Mesendoderm (in vitro differentiated cells): ENCODE measurements around the gene SQOR.
"Not testable (repeated sequence)": the region's sequence is repeated elsewhere in the genome, so short reads cannot be mapped to it uniquely, and the experiment has no call there.

ENCODE experiments used
- DNase-seq: peaks from one replicate; pipeline ENCODE4 v3.0.0; 2013
- H2AK5ac ChIP-seq: 2 replicates; pipeline ENCODE4 v1.6.1; 2013; ENCODE audit warnings: low read length, inconsistent platforms
- H2BK120ac ChIP-seq: 2 replicates; pipeline ENCODE4 v1.6.1; 2013; ENCODE audit warnings: low read depth, mild to moderate bottlenecking, low read length, moderate library complexity, mixed read lengths
- H2BK15ac ChIP-seq: replicated peaks from 2 replicates; pipeline ENCODE4 v1.6.1; 2013; ENCODE audit warnings: low read depth, mild to moderate bottlenecking, moderate library complexity
- H2BK5ac ChIP-seq: 2 replicates; pipeline ENCODE4 v1.6.1; 2013; ENCODE audit warnings: low read length, inconsistent platforms
- H3K18ac ChIP-seq: 2 replicates; pipeline ENCODE4 v1.6.1; 2013; ENCODE audit warnings: mild to moderate bottlenecking, low read length, mixed read lengths
- H3K23ac ChIP-seq: one replicate; pipeline ENCODE4 v1.6.1; 2013; ENCODE audit warnings: low read length
- H3K27ac ChIP-seq: 2 replicates; pipeline ENCODE4 v1.5.1; 2013; ENCODE audit warnings: low read depth, mild to moderate bottlenecking, inconsistent platforms, low read length, moderate library complexity
- H3K27me3 ChIP-seq: 2 replicates; pipeline ENCODE4 v1.6.1; 2013; ENCODE audit warnings: low read length, control low read depth, mild to moderate bottlenecking, inconsistent platforms; ENCODE audit not compliant: insufficient read depth, poor library complexity
- H3K36me3 ChIP-seq: 2 replicates; pipeline ENCODE4 v1.6.1; 2013; ENCODE audit warnings: low read length, inconsistent platforms; ENCODE audit not compliant: control insufficient read depth, insufficient read depth
- H3K4ac ChIP-seq: one replicate; pipeline ENCODE4 v1.6.1; 2013; ENCODE audit warnings: low read depth, mild to moderate bottlenecking, low read length, moderate library complexity
- H3K4me1 ChIP-seq: 2 replicates; pipeline ENCODE4 v1.6.1; 2013; ENCODE audit warnings: low read depth, low read length, inconsistent platforms; ENCODE audit not compliant: control insufficient read depth
- H3K4me2 ChIP-seq: 2 replicates; pipeline ENCODE4 v1.6.1; 2013; ENCODE audit warnings: low read length
- H3K4me3 ChIP-seq: 2 replicates; pipeline ENCODE4 v1.5.1; 2013; ENCODE audit warnings: mild to moderate bottlenecking, low read length
- H3K56ac ChIP-seq: one replicate; pipeline ENCODE4 v1.6.1; 2013; ENCODE audit warnings: low read length
- H3K79me1 ChIP-seq: 2 replicates; pipeline ENCODE4 v1.6.1; 2013; ENCODE audit warnings: low read length, inconsistent platforms
- H3K79me2 ChIP-seq: 2 replicates; pipeline ENCODE4 v1.6.1; 2013; ENCODE audit warnings: mild to moderate bottlenecking, low read length; ENCODE audit not compliant: control insufficient read depth, insufficient read depth
- H3K9ac ChIP-seq: 2 replicates; pipeline ENCODE4 v1.6.1; 2013; ENCODE audit warnings: low read length, inconsistent platforms
- H4K5ac ChIP-seq: one replicate; pipeline ENCODE4 v1.6.1; 2013; ENCODE audit warnings: low read length
- H4K8ac ChIP-seq: one replicate; pipeline ENCODE4 v1.6.1; 2013; ENCODE audit warnings: low read depth, mild to moderate bottlenecking, control low read depth, low read length, moderate library complexity
- WGBS: extraction: QIAGEN DNeasy Blood & Tissue Kit; methylation state at CpG from one replicate; pipeline ENCODE4 v1.1.7; 2013; ENCODE audit warnings: low lambda C conversion rate, missing lambda C conversion rate; ENCODE audit not compliant: insufficient coverage; ENCODE audit errors: extremely low coverage; 5-methylcytosine and 5-hydroxymethylcytosine counted together

Gene SQOR

GRCh38 chr15:45648521-45649200, 13.8 kb downstream of the SQOR start:
- H3K9ac ChIP-seq, result no peak overlapping the region
- no peak overlapping the region for H2AK5ac ChIP-seq
- no peaks in the 10 kb centered on the region for H3K27me3 ChIP-seq
- no peak overlapping the region for H3K23ac ChIP-seq
- H3K4me3 ChIP-seq, result no peak overlapping the region
- no peak overlapping the region for H4K5ac ChIP-seq
- H3K79me2 ChIP-seq, result no peaks in the 10 kb centered on the region
- no peak overlapping the region for H2BK15ac ChIP-seq
- no peak overlapping the region for H3K56ac ChIP-seq
- no peaks in the 10 kb centered on the region for H3K79me1 ChIP-seq
- H4K8ac ChIP-seq, result no peak overlapping the region
- no peak for DNase-seq
- H3K4me1 ChIP-seq, result no peaks in the 10 kb centered on the region
- no peak overlapping the region for H3K27ac ChIP-seq
- H3K4ac ChIP-seq, result no peak overlapping the region
- WGBS, result no CpG with 5 or more reads among the region's 4 CpGs
- no peaks in the 10 kb centered on the region for H3K36me3 ChIP-seq
- H2BK120ac ChIP-seq, result no peak overlapping the region
- H2BK5ac ChIP-seq, result no peak overlapping the region
- H3K18ac ChIP-seq, result no peak overlapping the region
- no peak overlapping the region for H3K4me2 ChIP-seq

DNA sequence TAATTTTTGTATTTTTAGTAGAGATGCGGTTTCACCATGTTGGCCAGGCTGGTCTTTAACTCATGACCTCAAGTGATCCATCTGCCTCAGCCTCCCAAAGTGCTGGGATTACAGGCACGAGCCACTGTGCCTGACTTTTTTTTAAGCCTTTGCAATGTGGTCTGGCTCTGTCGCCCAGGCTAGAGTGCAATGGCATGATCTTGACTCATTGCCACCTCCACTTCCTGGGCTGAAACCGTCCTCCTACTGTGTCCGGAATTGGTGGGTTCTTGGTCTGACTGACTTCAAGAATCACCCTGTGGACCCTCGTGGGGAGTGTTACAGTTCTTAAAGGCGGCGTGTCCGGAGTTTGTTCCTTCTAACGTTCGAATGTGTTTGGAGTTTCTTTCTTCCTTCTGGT, 15.2 kb downstream of the SQOR start:
- H3K4me3 ChIP-seq, H3K4me2 ChIP-seq, H2BK15ac ChIP-seq, H3K79me1 ChIP-seq, H3K18ac ChIP-seq, H3K9ac ChIP-seq, H4K8ac ChIP-seq, H3K56ac ChIP-seq, H2BK120ac ChIP-seq, H3K4ac ChIP-seq, DNase-seq, H3K23ac ChIP-seq, H2AK5ac ChIP-seq, H3K27me3 ChIP-seq, H2BK5ac ChIP-seq, H3K79me2 ChIP-seq, H3K36me3 ChIP-seq, H3K4me1 ChIP-seq, H3K27ac ChIP-seq, H4K5ac ChIP-seq: not testable (repeated sequence)
- WGBS, result no CpG with 5 or more reads among the region's 11 CpGs

- Histone ChIP-seq H2BK120ac (no peak overlapping the region), H3K27ac (no peak overlapping the region), H3K27me3 (no peaks in the 10 kb centered on the region), H3K79me2 (no peaks in the 10 kb centered on the region), H3K56ac (no peak overlapping the region), H3K4ac (no peak overlapping the region), H3K36me3 (no peaks in the 10 kb centered on the region), H2BK15ac (no peak overlapping the region), H3K9ac (no peak overlapping the region), H2BK5ac (no peak overlapping the region), H3K79me1 (no peaks in the 10 kb centered on the region), H3K4me2 (no peak overlapping the region), H2AK5ac (no peak overlapping the region), H3K4me1 (no peaks in the 10 kb centered on the region), H4K8ac (no peak overlapping the region), H3K23ac (no peak overlapping the region), H3K18ac (no peak overlapping the region), H3K4me3 (no peak overlapping the region), H4K5ac (no peak overlapping the region)
- DNase-seq, result no peak
- no CpG with 5 or more reads among the region's 35 CpGs for WGBS
Observed at GRCh38 chr15:45650889-45651525, 16.2 kb downstream of the SQOR start.

- H2BK15ac ChIP-seq, result no peak overlapping the region
- no peak for DNase-seq
- no peak overlapping the region for H3K4me2 ChIP-seq
- no peaks in the 10 kb centered on the region for H3K4me1 ChIP-seq
- H3K79me2 ChIP-seq, result no peaks in the 10 kb centered on the region
- no peaks in the 10 kb centered on the region for H3K79me1 ChIP-seq
- no peak overlapping the region for H3K9ac ChIP-seq
- no peak overlapping the region for H3K4ac ChIP-seq
- H4K5ac ChIP-seq, result no peak overlapping the region
- no peaks in the 10 kb centered on the region for H3K36me3 ChIP-seq
- no peaks in the 10 kb centered on the region for H3K27me3 ChIP-seq
- no peak overlapping the region for H3K18ac ChIP-seq
- no peak overlapping the region for H3K27ac ChIP-seq
- H3K23ac ChIP-seq, result no peak overlapping the region
- no peak overlapping the region for H3K56ac ChIP-seq
- H4K8ac ChIP-seq, result no peak overlapping the region
- H3K4me3 ChIP-seq, result no peak overlapping the region
- no CpG with 5 or more reads among the region's 3 CpGs for WGBS
- H2BK5ac ChIP-seq, result no peak overlapping the region
- H2BK120ac ChIP-seq, result no peak overlapping the region
- no peak overlapping the region for H2AK5ac ChIP-seq
Observed at GRCh38 chr15:45653702-45654424, 19.0 kb downstream of the SQOR start.

GRCh38 chr15:45654749-45655148, 19.9 kb downstream of the SQOR start:
- no peak overlapping the region for H2BK5ac ChIP-seq
- H2BK120ac ChIP-seq, result no peak overlapping the region
- H3K27ac ChIP-seq, result no peak overlapping the region
- no peaks in the 10 kb centered on the region for H3K79me1 ChIP-seq
- H3K4ac ChIP-seq, result no peak overlapping the region
- H3K36me3 ChIP-seq, result no peaks in the 10 kb centered on the region
- WGBS, result no CpG with 5 or more reads among the region's 6 CpGs
- H2BK15ac ChIP-seq, result no peak overlapping the region
- no peak overlapping the region for H3K9ac ChIP-seq
- no peak overlapping the region for H3K56ac ChIP-seq
- H3K27me3 ChIP-seq, result no peaks in the 10 kb centered on the region
- no peak overlapping the region for H4K5ac ChIP-seq
- no peaks in the 10 kb centered on the region for H3K79me2 ChIP-seq
- H3K18ac ChIP-seq, result no peak overlapping the region
- H2AK5ac ChIP-seq, result no peak overlapping the region
- H4K8ac ChIP-seq, result no peak overlapping the region
- DNase-seq, result no peak
- no peaks in the 10 kb centered on the region for H3K4me1 ChIP-seq
- no peak overlapping the region for H3K4me3 ChIP-seq
- no peak overlapping the region for H3K4me2 ChIP-seq
- H3K23ac ChIP-seq, result no peak overlapping the region
